Mononuclear cell (primary cell): ENCODE results near the gene NUTM2F. TPM values are rescaled to one million over a fixed set of nuclear protein-coding genes. Genes with fewer than 3 reads are reported as not detected.
"Not testable (repeated sequence)": the region's sequence is repeated elsewhere in the genome, so short reads cannot be mapped to it uniquely, and the experiment has no call there.

ENCODE experiments used
- H3K27me3 ChIP-seq: 2 replicates; pipeline ENCODE4 v1.6.0; 2011; ENCODE audit warnings: low read length, control low read depth; ENCODE audit not compliant: insufficient read depth
- H3K4me1 ChIP-seq: 2 replicates; pipeline ENCODE4 v1.5.1; 2011; ENCODE audit warnings: mild to moderate bottlenecking, low read length, control low read depth; ENCODE audit not compliant: insufficient read depth
- H3K4me3 ChIP-seq: 2 replicates; pipeline ENCODE4 v1.5.1; 2011; ENCODE audit warnings: mild to moderate bottlenecking, low read length, moderate library complexity
- H3K9me3 ChIP-seq: 2 replicates; pipeline ENCODE4 v1.5.1; 2011; ENCODE audit warnings: low read depth, mild to moderate bottlenecking, control low read depth, low read length
- total RNA-seq: library from RNA; depleted of rRNA; stranded (reverse); fragments of >200 nt; gene quantifications from one replicate; pipeline ENCODE4 v1.2.3, GENCODE V29; 2012

The NUTM2F gene
- total RNA-seq, 1 donor: not detected

GRCh38 chr9:94325583-94325982, 2.9 kb downstream of the NUTM2F start:
- not testable (repeated sequence) for H3K4me1 ChIP-seq, H3K27me3 ChIP-seq

DNA sequence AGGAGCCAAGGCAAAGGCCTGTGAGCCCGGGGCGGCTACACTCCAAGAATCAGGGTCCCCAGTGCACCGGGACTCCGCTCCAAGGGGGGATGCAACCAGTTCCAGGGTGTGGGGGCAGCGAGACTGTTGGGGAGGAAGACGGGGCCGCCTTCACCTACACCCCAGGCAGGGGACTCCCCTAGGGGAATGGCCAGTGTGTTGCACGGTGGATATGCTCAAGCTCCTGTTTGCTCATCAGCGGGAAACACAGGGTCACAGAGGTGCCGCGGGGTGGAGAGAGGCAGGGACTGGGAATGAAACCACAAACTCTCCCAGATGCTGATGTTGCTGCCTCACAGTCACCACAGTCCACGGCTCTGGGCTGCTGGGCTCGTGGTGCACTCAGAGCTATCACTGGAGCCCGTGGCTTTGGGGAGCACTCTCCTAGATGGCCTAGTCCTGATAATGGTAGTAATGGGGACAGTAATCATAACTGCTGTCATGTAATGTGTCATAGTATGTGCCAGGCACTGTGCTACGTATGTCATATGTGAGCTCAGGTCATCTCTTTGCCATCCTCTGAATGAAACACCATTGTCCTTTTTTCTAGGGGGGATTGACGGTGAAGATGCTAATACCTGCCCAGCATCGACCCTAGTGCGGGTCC, 5.2 kb downstream of the NUTM2F start:
- not testable (repeated sequence) for H3K9me3 ChIP-seq, H3K4me3 ChIP-seq, H3K27me3 ChIP-seq, H3K4me1 ChIP-seq

More at GRCh38 chr9:94325583-94325982, 2.9 kb downstream of the NUTM2F start:
- H3K9me3 ChIP-seq, H3K4me3 ChIP-seq: not testable (repeated sequence)

DNA sequence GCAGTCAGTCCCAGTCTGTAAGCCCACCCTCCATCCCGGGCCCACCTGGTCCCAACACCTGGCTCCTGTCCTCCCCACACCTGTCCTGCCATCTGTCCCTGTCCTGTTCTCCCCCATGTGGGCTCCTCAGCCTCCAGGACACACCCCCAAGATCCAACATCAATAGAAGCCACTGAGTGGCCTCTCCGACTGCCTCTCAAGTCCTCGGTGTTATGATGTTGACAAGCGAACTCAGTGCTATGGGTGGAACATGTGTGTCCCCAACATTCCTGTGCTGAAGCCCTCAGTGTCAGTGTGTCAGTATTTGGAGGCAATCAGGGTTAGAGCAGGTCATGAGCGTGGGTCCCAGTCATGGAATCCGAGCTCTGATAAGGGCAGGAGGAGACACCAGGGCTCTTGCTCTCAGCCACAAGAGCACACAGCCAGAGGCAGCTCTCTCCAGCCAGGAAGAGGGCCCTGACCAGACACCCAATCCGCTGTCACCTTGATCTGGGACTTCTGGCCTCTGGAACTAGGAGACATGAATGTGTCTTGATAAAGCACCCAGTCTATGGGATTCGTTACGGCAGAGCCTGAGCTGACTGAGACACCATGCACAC, 6.0 kb downstream of the NUTM2F start:
- H3K4me1 ChIP-seq, H3K9me3 ChIP-seq, H3K27me3 ChIP-seq, H3K4me3 ChIP-seq: not testable (repeated sequence)

- H3K27me3 ChIP-seq, H3K4me1 ChIP-seq, H3K9me3 ChIP-seq, H3K4me3 ChIP-seq: not testable (repeated sequence)
These were observed 10.3 kb downstream of the NUTM2F start for GRCh38 chr9:94317949-94318657.

DNA sequence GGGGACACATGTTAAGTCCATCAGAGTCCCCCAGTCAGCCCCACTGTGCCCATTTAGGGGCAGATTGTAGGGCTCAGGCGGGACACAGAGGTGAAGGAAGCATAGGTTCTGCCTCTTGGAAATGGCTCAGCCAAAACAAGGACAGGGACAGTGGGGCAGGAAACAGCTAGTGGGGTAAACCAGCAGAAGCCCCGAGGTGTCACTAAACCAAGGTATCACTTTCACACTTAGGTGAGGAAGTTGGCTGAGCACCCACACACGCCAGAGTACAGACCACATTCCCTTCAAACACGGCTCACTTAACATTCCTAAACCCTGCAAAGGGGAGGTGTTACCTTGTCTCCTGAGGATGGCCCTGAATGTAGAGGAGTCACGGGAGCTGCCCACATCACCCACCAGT, 12.2 kb downstream of the NUTM2F start:
- not testable (repeated sequence) for H3K4me1 ChIP-seq, H3K9me3 ChIP-seq, H3K4me3 ChIP-seq, H3K27me3 ChIP-seq

GRCh38 chr9:94315034-94315984, 13.1 kb downstream of the NUTM2F start:
- H3K4me1 ChIP-seq, H3K4me3 ChIP-seq, H3K27me3 ChIP-seq, H3K9me3 ChIP-seq: not testable (repeated sequence)

DNA sequence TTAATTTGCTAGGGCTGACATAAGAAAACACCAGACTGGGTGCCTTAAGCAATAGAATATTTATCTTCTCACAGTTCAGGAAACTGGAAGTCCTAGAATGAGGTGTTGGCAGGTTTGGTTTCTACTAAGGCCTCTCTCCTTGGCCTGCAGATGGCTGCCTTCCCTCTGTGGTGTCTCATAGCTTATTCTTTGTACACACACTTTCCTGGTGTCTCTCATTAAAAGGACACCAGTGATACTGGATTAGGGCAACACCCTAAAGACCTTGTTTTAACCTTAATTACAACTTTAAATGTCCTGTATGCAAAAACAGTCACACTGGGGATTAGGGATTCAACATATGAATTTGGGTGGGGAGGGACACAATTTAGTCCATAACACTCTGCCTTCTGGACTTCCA, 25.1 kb downstream of the NUTM2F start:
- H3K4me1 ChIP-seq: no peaks in the 10 kb centered on the region
- no peaks in the 10 kb centered on the region for H3K27me3 ChIP-seq
- H3K9me3 ChIP-seq: no peaks in the 10 kb centered on the region

DNA sequence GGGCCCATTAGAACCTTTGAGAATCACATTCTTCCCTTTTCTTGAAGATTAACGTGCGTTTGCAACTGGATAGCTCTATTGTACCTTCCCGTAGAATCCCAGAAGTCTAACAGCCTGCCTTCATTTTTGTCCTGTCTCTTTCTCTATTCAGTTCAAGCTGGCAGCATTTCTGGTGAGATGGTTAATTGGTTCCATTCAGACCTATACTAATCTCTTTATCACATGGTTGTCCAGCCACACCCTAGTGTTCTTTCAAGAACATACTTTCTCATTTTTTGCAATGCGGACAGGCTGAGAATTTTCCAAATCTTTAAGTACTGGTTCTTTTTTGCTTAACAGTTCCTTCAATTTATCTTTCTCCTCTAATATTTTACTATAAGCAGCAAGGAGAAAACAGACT, 26.0 kb downstream of the NUTM2F start:
- Histone ChIP-seq H3K27me3 (no peaks in the 10 kb centered on the region), H3K4me1 (no peaks in the 10 kb centered on the region), H3K4me3 (no peak overlapping the region), H3K9me3 (no peaks in the 10 kb centered on the region)

More for the DNA sequence above, 25.1 kb downstream of the NUTM2F start:
- H3K4me3 ChIP-seq: no peak overlapping the region

DNA sequence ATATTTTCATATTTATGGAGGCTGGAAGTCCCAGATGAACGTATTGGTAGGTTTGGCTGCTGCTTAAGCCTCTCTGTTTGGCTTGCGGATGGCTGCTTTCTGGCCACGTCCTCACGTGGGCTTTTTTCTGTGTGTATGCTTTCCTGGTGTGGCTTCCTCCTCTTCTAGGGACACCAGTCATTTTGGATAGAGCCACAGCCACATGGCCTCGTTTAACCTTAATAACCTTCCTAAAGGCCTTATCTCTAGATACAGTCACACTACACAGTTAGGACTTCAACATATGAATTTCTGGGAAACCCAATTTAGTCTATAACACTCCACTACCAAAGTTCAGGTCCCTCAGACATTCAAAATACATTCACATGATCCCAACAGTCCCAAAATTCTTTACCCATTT, 26.9 kb downstream of the NUTM2F start:
- Histone ChIP-seq H3K4me1 (no peaks in the 10 kb centered on the region), H3K9me3 (no peaks in the 10 kb centered on the region), H3K27me3 (no peaks in the 10 kb centered on the region), H3K4me3 (no peak overlapping the region)

- H3K9me3 ChIP-seq: no peaks in the 10 kb centered on the region
- no peaks in the 10 kb centered on the region for H3K27me3 ChIP-seq
- H3K4me1 ChIP-seq: no peaks in the 10 kb centered on the region
- H3K4me3 ChIP-seq: no peak overlapping the region
These were observed 27.8 kb downstream of the NUTM2F start for GRCh38 chr9:94300470-94301301.

- Histone ChIP-seq H3K4me1 (no peaks in the 10 kb centered on the region), H3K27me3 (no peaks in the 10 kb centered on the region), H3K4me3 (no peak overlapping the region), H3K9me3 (no peaks in the 10 kb centered on the region)
These were observed 29.4 kb downstream of the NUTM2F start for GRCh38 chr9:94298949-94299599.

GRCh38 chr9:94289691-94290090, 38.8 kb downstream of the NUTM2F start:
- no peaks in the 10 kb centered on the region for H3K9me3 ChIP-seq
- no peaks in the 10 kb centered on the region for H3K4me1 ChIP-seq
- no peak overlapping the region for H3K4me3 ChIP-seq
- H3K27me3 ChIP-seq: no peaks in the 10 kb centered on the region

- H3K4me1 ChIP-seq: no peaks in the 10 kb centered on the region
- H3K4me3 ChIP-seq: no peak overlapping the region
- H3K9me3 ChIP-seq: no peaks in the 10 kb centered on the region
- no peaks in the 10 kb centered on the region for H3K27me3 ChIP-seq
These were observed 40.4 kb downstream of the NUTM2F start for GRCh38 chr9:94287877-94288513.
